GM19452 (cell line): ENCODE data around the gene ATXN2.
"Not testable (repeated sequence)": the region's sequence is repeated elsewhere in the genome, so short reads cannot be mapped to it uniquely, and the experiment has no call there.

Experiments used
- ATAC-seq: cut with Tn5 transposase; IDR thresholded peaks from one replicate; pipeline ENCODE4 v1.9.1; 2021; ENCODE audit not compliant: unreplicated experiment

Gene ATXN2

GRCh38 chr12:111600205-111600642 lies 1.1 kb upstream of the ATXN2 start:
- no peak for ATAC-seq

GRCh38 chr12:111599453-111600204 lies 514 bp upstream of the ATXN2 start:
- peak; percentile 72 for ATAC-seq

- peak; percentile 7 for ATAC-seq
Observed at GRCh38 chr12:111597831-111598636, 1.1 kb downstream of the ATXN2 start.

- no peak for ATAC-seq
Observed at GRCh38 chr12:111596985-111597830, 1.9 kb downstream of the ATXN2 start.

GRCh38 chr12:111595341-111595835 lies 3.7 kb downstream of the ATXN2 start:
- not testable (repeated sequence) for ATAC-seq

- ATAC-seq, result not testable (repeated sequence)
Observed at GRCh38 chr12:111591399-111592010, 7.6 kb downstream of the ATXN2 start.

- ATAC-seq, result no peak
Observed at GRCh38 chr12:111590552-111590951, 8.6 kb downstream of the ATXN2 start.

GRCh38 chr12:111589601-111590000 lies 9.5 kb downstream of the ATXN2 start:
- no peak for ATAC-seq

- no peak for ATAC-seq
Observed at GRCh38 chr12:111588010-111588409, 11.1 kb downstream of the ATXN2 start.

GRCh38 chr12:111586986-111587385 lies 12.1 kb downstream of the ATXN2 start:
- no peak for ATAC-seq

GRCh38 chr12:111585690-111586089 lies 13.4 kb downstream of the ATXN2 start:
- ATAC-seq, result no peak

GRCh38 chr12:111584959-111585358 lies 14.2 kb downstream of the ATXN2 start:
- ATAC-seq, result no peak

- ATAC-seq, result not testable (repeated sequence)
Observed at GRCh38 chr12:111583506-111583905, 15.6 kb downstream of the ATXN2 start.

- ATAC-seq, result no peak
Observed at GRCh38 chr12:111582133-111582747, 16.9 kb downstream of the ATXN2 start.

- no peak for ATAC-seq
Observed at GRCh38 chr12:111581434-111582132, 17.5 kb downstream of the ATXN2 start.

GRCh38 chr12:111580737-111581136 lies 18.4 kb downstream of the ATXN2 start:
- ATAC-seq, result no peak

GRCh38 chr12:111580119-111580425 lies 19.0 kb downstream of the ATXN2 start:
- no peak for ATAC-seq

GRCh38 chr12:111578971-111579340 lies 20.2 kb downstream of the ATXN2 start:
- ATAC-seq, result no peak

- ATAC-seq, result no peak
Observed at GRCh38 chr12:111578276-111578970, 20.7 kb downstream of the ATXN2 start.
